Activated naive CD8-positive, alpha-beta T cell treated with anti-CD3 and anti-CD28 coated beads, Interleukin-2, amount 10 ng/mL, durations not matched to agents 7 days and 5 days (primary cell): ENCODE results near the gene KCNJ18. TPM values are rescaled to one million over a fixed set of nuclear protein-coding genes. Genes with fewer than 3 reads are reported as not detected.
"Not testable (repeated sequence)": the region's sequence is repeated elsewhere in the genome, so short reads cannot be mapped to it uniquely, and the experiment has no call there.

Experiments used
- ATAC-seq: fragments of 150-1000 bp; cut with Tn5 transposase; one replicate; pipeline ENCODE4 v1.10.0; 2021; ENCODE audit warnings: low read depth, moderate library complexity
- POLR2A ChIA-PET: fragments of 350-600 bp; sonication (Branson Sonifier 250); formaldehyde crosslinking; loops from one replicate; lab custom pipeline; 2021; ENCODE audit warnings: antibody characterized with exemption; lab: Charles Lee
- DNase-seq: peaks from one replicate; pipeline ENCODE4 v3.0.0; 2021
- H3K27ac Mint-ChIP-seq: one replicate; pipeline ENCODE4 v1.8.0; 2022; ENCODE audit warnings: mild to moderate bottlenecking, mixed read lengths
- H3K27me3 Mint-ChIP-seq: one replicate; pipeline ENCODE4 v1.8.0; 2022; ENCODE audit warnings: mild to moderate bottlenecking, moderate library complexity, mixed read lengths
- H3K36me3 Mint-ChIP-seq: one replicate; pipeline ENCODE4 v1.8.0; 2021; ENCODE audit warnings: mild to moderate bottlenecking, mixed read lengths
- H3K4me1 Mint-ChIP-seq: one replicate; pipeline ENCODE4 v1.8.0; 2021; ENCODE audit warnings: mixed read lengths
- H3K4me3 Mint-ChIP-seq: one replicate; pipeline ENCODE4 v1.8.0; 2022; ENCODE audit warnings: mild to moderate bottlenecking, moderate library complexity, mixed read lengths
- H3K9me3 Mint-ChIP-seq: one replicate; pipeline ENCODE4 v1.8.0; 2021; ENCODE audit warnings: mixed read lengths
- total RNA-seq, 2 experiments: library from RNA; stranded (reverse); gene quantifications; one replicate each; pipeline ENCODE4 v1.2.3, GENCODE V29; 2021

The KCNJ18 gene
- total RNA-seq, 2 experiments from 2014 or later, result not detected

DNA sequence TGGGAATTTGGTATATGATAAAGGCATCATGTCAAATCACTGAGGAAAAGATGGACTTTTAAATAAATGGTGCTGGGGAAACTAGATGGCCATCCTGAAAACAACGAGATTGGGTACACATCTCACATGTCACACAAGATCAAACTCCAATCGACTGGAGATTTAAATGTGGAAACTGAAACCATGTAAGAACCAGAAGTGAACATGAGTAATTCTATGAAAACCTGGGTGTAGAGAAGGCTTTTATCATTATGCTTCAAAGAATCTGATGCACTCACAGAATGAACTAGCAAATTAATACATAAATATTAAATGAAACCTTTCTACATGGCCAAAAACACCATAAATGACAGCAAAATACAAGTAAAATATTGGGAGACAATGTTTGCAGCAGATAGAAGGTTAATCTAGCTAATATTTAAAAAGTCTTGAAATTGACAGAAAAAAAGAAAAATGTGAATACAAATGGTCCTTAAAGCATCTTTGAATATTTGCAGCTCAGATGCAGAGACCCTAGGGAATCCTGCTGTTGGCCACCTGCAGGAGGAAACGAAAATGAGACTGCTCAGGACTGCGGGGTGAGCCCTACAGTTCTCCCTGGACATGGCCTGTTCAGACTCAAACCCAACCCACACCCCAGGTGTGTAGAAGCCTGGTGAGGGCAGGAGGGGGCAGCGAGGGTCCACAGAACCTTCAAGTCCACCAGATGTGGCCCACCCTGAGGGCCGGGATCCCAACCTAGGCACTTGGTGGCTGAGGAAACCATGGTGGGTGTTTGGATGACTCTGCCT is 32.1 kb downstream of the KCNJ18 start:
- H3K4me3 Mint-ChIP-seq, ATAC-seq, DNase-seq, H3K36me3 Mint-ChIP-seq, H3K9me3 Mint-ChIP-seq, H3K4me1 Mint-ChIP-seq, H3K27me3 Mint-ChIP-seq, POLR2A ChIA-PET, H3K27ac Mint-ChIP-seq: not testable (repeated sequence)

DNA sequence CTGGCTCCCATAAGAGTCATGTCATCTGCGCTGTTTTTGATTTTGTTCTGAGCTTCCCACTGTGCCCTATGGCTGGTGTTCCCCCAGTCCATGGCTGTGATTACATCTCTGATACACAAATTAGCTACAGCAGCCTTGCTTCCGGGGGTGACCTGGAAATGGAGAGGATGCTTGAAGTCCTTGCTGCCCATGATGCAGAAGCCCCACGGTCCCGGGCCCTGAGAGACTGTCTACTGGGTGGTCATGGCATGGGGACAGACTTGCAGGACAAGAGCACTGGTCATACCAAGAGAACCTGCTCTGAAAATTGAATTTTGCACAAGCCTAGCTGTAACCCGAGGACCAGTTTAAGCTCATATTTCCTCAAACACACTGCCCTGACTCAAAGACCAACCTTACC is 38.8 kb downstream of the KCNJ18 start:
- H3K36me3 Mint-ChIP-seq, DNase-seq, H3K9me3 Mint-ChIP-seq, H3K4me1 Mint-ChIP-seq, H3K27me3 Mint-ChIP-seq, POLR2A ChIA-PET, H3K27ac Mint-ChIP-seq, ATAC-seq, H3K4me3 Mint-ChIP-seq: not testable (repeated sequence)

DNA sequence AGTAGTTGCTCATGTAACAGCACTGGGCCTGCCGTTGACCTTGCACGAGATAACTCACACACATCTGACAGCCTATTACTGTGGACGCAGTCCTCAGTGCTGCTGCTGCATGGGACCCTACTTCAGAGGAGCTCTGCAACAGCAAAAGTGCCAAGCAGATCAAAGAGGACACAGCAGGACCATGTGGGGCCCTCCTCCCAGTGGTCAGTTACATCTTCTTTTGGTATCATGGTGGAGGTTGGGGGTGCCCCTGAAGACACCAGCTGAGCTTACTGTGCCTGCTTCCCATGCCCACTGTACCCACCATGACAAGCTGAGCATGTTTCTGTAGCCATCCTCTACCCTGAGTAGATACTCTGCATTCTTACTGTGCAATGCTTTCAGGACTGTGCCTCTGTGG is 41.6 kb downstream of the KCNJ18 start:
- H3K27ac Mint-ChIP-seq, POLR2A ChIA-PET, DNase-seq, H3K4me1 Mint-ChIP-seq, H3K9me3 Mint-ChIP-seq, H3K27me3 Mint-ChIP-seq, ATAC-seq, H3K4me3 Mint-ChIP-seq, H3K36me3 Mint-ChIP-seq: not testable (repeated sequence)

DNA sequence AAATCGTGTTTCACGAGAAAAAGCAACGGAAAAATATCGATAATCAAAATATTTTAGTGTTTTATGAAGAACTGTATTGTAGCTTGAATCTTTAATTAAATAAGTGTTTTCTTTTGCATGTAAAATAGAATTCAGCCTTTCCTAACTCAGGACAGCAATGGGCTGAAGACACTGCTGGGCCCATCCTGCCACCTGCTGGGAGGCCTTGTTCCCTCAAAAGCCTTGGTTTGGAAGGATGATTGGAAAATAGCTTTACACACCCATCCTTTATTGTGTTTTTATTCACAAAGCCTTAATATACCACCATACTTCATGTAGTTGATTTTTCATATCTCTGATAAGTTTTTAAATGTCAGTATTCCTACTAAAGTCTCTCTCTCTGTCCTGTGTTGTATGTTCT is 43.5 kb downstream of the KCNJ18 start:
- H3K4me3 Mint-ChIP-seq, ATAC-seq, DNase-seq, POLR2A ChIA-PET, H3K36me3 Mint-ChIP-seq, H3K27me3 Mint-ChIP-seq, H3K9me3 Mint-ChIP-seq, H3K4me1 Mint-ChIP-seq, H3K27ac Mint-ChIP-seq: not testable (repeated sequence)

DNA sequence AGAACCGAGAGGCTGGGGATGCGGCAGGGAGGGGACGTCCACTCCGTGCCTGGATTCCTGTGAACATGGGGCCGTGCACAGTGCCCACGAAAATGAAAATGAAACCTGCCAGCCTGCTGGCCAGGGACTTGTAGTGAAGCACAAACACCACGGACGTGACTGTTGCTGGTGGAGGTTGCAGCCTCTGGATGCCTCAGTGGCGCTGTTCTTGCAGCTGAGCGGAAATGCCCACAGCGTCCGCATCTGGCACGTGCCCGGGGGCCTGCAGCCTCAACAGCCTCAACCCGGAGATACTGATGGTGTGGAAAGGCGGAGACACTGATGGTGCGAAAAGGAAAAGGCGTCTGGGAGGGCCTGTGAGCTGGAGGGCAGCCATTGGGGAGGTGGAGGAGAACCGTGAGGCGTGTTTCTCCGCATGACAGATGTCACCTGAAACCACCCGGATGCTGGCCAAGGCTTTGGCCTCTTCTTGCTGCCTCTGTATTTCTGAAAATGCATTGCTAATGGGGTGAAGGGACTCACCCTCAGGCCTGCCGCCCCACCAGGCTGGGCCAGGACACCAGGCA is 44.8 kb downstream of the KCNJ18 start:
- H3K27me3 Mint-ChIP-seq, DNase-seq, ATAC-seq, H3K27ac Mint-ChIP-seq, H3K9me3 Mint-ChIP-seq, H3K4me1 Mint-ChIP-seq, H3K4me3 Mint-ChIP-seq, POLR2A ChIA-PET, H3K36me3 Mint-ChIP-seq: not testable (repeated sequence)

DNA sequence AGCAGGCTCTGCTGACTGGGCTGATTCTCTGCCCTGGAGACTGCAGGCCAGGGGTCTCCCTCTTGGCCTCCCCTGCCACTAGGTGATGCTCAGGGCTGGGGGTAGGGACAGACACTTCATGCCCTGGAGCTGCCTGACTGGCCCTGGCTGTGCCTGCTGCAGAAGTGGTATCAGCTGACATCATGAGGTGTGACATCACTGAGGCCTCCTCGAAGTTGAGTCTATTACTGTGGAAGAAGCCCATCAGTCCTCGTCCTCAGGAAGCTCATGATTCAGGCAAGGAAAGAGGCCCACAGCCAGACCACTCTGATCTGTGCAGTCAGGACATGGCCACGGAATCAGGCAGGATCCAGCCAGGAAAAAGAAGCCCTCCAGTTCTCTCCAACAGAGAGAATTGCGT is 45.9 kb downstream of the KCNJ18 start:
- H3K4me1 Mint-ChIP-seq, H3K9me3 Mint-ChIP-seq, H3K4me3 Mint-ChIP-seq, H3K27ac Mint-ChIP-seq, ATAC-seq, H3K36me3 Mint-ChIP-seq, POLR2A ChIA-PET, H3K27me3 Mint-ChIP-seq, DNase-seq: not testable (repeated sequence)

DNA sequence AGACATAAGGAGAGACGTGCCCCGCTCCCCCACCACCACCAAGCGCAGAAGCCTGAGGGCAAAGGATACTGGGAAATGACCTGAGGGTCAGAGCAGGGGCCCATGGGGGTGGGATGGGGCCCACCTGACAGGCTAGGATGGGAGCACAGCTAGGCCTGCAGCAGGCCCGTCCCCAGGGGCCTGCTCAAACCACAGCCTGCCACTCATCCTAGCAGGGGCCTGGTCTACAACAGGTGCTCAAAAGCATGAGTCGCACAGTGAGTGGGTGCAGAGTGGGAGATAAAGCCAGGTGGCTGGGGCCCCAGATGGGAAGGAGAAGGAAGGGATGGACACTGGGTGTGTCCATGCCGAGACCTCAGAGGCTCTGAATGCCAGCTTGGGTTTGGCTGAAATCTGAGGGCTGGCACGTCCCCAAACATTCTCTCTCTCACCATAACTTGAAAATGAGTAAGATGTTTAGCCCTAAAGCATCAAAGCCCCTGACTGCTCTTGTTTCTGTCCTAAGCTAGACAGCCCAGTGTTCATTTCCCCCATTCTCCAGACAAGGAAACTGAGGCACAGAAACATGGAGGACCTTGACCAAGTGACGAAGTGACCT is 46.7 kb downstream of the KCNJ18 start:
- H3K27me3 Mint-ChIP-seq, H3K36me3 Mint-ChIP-seq, ATAC-seq, H3K4me3 Mint-ChIP-seq, H3K9me3 Mint-ChIP-seq, DNase-seq, H3K4me1 Mint-ChIP-seq, POLR2A ChIA-PET, H3K27ac Mint-ChIP-seq: not testable (repeated sequence)

DNA sequence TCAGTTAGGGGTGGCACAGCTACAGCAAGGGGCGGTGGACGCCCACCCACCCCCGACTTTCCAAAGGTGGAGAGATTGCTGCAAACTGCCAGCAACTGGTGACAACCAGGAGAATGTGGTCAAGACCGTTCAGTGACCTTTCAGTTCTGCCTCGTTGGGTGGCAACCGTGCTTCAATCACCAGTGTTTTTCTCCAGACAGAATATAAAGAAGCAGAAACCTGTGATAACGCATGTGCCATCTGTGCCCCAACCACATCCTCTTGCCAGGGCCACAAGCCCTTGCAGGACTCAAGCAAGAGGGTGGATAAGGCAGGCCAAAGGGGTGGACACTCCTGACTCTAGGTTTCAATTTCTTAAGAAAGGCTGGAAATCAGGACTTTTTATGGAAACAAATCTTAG is 47.2 kb downstream of the KCNJ18 start:
- DNase-seq, H3K36me3 Mint-ChIP-seq, H3K27ac Mint-ChIP-seq, H3K4me1 Mint-ChIP-seq, H3K27me3 Mint-ChIP-seq, H3K9me3 Mint-ChIP-seq, POLR2A ChIA-PET, ATAC-seq, H3K4me3 Mint-ChIP-seq: not testable (repeated sequence)

DNA sequence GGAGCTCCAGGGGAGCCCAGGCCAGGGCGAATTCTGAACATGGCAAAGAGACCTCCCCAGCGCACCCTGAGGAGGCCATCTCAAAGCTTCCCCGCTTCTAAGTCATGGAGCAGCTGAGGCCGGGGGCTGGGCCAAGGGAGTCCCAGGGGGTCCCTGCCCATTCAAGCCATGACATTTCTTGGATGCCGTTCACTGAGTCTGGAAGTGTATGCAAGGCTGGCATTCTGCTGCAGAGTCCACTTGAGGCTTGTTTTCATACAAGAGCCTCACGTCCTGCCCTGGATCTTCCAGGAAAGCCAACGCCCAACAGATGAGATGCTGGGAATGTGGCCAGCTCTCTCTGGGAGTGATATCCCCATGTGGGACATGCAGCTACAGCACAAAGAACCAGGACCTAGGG is 48.5 kb downstream of the KCNJ18 start:
- POLR2A ChIA-PET, H3K27me3 Mint-ChIP-seq, H3K36me3 Mint-ChIP-seq, DNase-seq, ATAC-seq, H3K4me1 Mint-ChIP-seq, H3K9me3 Mint-ChIP-seq, H3K4me3 Mint-ChIP-seq, H3K27ac Mint-ChIP-seq: not testable (repeated sequence)

DNA sequence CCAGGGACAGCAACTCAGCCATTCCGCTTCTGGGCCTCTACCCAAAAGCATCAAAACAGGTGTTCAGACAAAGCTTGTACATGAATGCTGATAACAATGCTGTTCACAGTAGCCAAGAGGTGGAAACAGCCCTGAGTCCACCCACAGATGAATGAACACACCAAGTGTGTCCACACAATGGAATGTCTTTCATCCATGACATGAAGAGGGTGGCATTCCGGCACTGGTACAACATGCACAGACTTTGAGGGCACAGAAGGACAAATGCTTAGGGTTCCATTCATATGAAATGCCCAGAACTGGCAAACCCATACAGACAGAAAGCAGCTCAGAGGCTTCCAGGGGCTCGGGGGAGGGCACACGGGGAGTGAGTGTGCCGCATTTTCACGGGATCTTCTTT is 49.2 kb downstream of the KCNJ18 start:
- H3K4me3 Mint-ChIP-seq, ATAC-seq: not testable (repeated sequence)

DNA sequence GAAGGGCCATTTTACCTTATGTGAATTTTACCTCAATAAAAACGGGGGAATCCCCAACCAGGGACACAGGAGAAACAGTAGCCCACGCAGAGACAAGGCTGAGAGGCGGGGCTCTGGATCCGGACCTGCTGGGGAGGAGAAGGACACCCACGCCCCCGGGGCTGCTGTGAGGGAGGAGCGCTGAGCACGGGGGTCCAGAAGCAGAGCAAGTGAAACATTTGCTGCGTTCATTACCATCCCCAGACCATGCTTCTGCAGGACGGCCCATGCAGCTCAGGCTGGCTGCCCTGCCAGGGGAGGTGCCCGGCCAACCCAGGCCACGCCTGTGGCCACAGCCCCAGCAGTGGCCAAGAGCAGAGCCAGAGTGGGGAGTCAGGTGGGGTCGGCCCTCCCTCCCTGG is 50.0 kb downstream of the KCNJ18 start:
- DNase-seq, result no peak
- no peaks in the 10 kb centered on the region for H3K27me3 Mint-ChIP-seq
- peaks cover 1% of the 10 kb centered on the region for H3K4me1 Mint-ChIP-seq
- POLR2A ChIA-PET, result no interaction called here
- no peak overlapping the region for H3K27ac Mint-ChIP-seq
- ATAC-seq, result no peak
- H3K36me3 Mint-ChIP-seq, result no peaks in the 10 kb centered on the region
- H3K9me3 Mint-ChIP-seq, result no peaks in the 10 kb centered on the region
- no peak overlapping the region for H3K4me3 Mint-ChIP-seq

More for the DNA sequence above, 49.2 kb downstream of the KCNJ18 start:
- H3K27me3 Mint-ChIP-seq, H3K36me3 Mint-ChIP-seq, H3K9me3 Mint-ChIP-seq, DNase-seq, H3K4me1 Mint-ChIP-seq, POLR2A ChIA-PET, H3K27ac Mint-ChIP-seq: not testable (repeated sequence)

DNA sequence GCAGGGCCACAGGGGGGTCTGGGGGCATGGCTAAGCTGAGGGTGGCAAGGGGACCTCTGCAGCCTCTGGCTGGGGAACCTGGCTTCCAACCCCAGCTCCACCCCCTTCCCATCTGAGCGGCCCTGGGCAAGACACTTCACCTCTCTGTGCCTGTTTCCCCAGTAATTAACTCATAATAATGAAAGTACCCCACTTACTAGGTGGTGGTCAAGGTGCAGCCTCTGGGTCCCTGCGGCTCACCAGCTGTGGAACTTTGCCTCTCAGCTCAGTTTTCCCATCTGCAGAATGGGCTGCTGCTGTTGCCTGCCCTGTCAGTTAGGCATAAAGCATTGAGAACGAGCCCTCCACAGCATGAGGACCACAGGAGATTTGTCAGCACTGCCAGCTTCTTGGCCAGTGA is 51.8 kb downstream of the KCNJ18 start:
- H3K36me3 Mint-ChIP-seq, ATAC-seq, H3K9me3 Mint-ChIP-seq, H3K4me1 Mint-ChIP-seq, DNase-seq, H3K4me3 Mint-ChIP-seq, POLR2A ChIA-PET, H3K27ac Mint-ChIP-seq, H3K27me3 Mint-ChIP-seq: not testable (repeated sequence)

DNA sequence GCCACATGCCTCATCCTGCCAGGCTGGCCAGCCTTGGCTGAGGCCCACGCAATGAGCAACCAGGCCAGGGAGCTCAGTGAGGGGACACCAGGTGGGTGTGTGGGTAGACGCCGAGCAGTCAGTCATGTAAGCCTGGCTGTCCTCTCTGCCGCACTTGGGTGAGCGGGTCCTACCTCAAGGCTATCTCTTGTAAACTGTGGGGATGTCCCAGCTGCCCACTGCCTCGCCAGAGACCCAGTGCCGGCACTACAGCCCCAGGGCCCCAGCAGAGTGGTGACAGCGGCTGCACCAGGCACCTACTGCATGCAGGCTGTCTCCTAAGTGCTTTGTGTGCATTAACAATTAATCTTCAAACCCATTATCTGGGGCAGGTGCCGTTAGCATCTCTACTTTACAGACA is 52.3 kb downstream of the KCNJ18 start:
- H3K9me3 Mint-ChIP-seq, H3K4me1 Mint-ChIP-seq, DNase-seq, H3K36me3 Mint-ChIP-seq, H3K27me3 Mint-ChIP-seq, ATAC-seq, H3K27ac Mint-ChIP-seq, POLR2A ChIA-PET, H3K4me3 Mint-ChIP-seq: not testable (repeated sequence)

DNA sequence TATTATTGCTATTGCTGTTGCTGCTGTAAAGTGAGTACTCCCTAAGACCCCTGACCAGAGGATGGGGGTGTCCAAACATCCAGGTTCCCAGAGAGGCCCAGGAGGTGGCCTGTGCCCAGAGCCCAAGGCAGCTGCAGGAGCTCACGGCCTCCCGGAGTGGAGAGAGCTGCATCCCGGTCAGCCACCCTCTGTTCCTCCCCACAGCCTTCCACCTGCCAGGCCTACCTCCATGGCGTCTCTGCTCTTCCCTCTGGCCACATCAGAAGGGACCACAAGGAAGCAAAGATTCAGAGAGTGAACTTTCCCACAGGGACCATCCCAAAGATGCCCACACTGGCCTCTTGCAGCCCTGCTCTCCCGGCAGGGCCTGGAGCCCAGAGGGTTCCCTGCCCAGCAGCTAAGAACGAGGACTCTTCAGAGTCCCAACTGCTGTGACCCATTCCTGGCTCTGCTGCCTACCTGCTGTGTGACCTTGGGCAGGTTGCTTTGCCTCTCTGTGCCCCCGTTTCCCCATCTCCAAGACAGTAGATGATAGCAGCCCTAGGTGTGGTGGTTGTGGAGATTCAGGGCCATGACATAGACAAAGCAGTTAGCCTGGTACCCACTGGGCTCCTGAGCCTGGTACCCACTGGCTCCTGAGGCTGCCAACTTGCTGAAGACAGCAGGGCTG is 53.2 kb downstream of the KCNJ18 start:
- H3K4me3 Mint-ChIP-seq, DNase-seq, POLR2A ChIA-PET, ATAC-seq, H3K27ac Mint-ChIP-seq, H3K36me3 Mint-ChIP-seq, H3K27me3 Mint-ChIP-seq, H3K4me1 Mint-ChIP-seq, H3K9me3 Mint-ChIP-seq: not testable (repeated sequence)
